ENCODE measurements around the gene PTPRR.
"Not testable (repeated sequence)": the region's sequence is repeated elsewhere in the genome, so short reads cannot be mapped to it uniquely, and the experiment has no call there.

PTPRR gene

GRCh38 chr12:70839544-70839943, 81.0 kb downstream of the PTPRR start:
- no peak for DNase-seq (ENCODE audit: low read depth)

- DNase-seq (ENCODE audit: low read depth), result no peak
These were observed 82.4 kb downstream of the PTPRR start for GRCh38 chr12:70838127-70838526.

- DNase-seq (ENCODE audit: low read depth), result no peak
These were observed 83.5 kb downstream of the PTPRR start for GRCh38 chr12:70837026-70837425.

GRCh38 chr12:70835948-70836347, 84.6 kb downstream of the PTPRR start:
- no peak for DNase-seq (ENCODE audit: low read depth)

- no peak for DNase-seq (ENCODE audit: low read depth)
These were observed 89.0 kb downstream of the PTPRR start for GRCh38 chr12:70831543-70831942.

- DNase-seq (ENCODE audit: low read depth), result no peak
These were observed 90.1 kb downstream of the PTPRR start for GRCh38 chr12:70830221-70831061.

GRCh38 chr12:70829070-70829469, 91.5 kb downstream of the PTPRR start:
- DNase-seq (ENCODE audit: low read depth), result no peak

- no peak for DNase-seq (ENCODE audit: low read depth)
These were observed 92.2 kb downstream of the PTPRR start for GRCh38 chr12:70828351-70828750.

GRCh38 chr12:70826156-70826555, 94.4 kb downstream of the PTPRR start:
- DNase-seq (ENCODE audit: low read depth), result no peak

GRCh38 chr12:70824511-70824910, 96.0 kb downstream of the PTPRR start:
- DNase-seq (ENCODE audit: low read depth), result no peak

- DNase-seq (ENCODE audit: low read depth), result no peak
These were observed 97.2 kb downstream of the PTPRR start for GRCh38 chr12:70823182-70823976.

GRCh38 chr12:70822412-70822811, 98.1 kb downstream of the PTPRR start:
- no peak for DNase-seq (ENCODE audit: low read depth)

- DNase-seq (ENCODE audit: low read depth), result no peak
These were observed 104.6 kb downstream of the PTPRR start for GRCh38 chr12:70815971-70816391.

GRCh38 chr12:70815056-70815455, 105.5 kb downstream of the PTPRR start:
- no peak for DNase-seq (ENCODE audit: low read depth)

- no peak for DNase-seq (ENCODE audit: low read depth)
These were observed 107.0 kb downstream of the PTPRR start for GRCh38 chr12:70813559-70813958.

GRCh38 chr12:70812136-70812535, 108.4 kb downstream of the PTPRR start:
- DNase-seq (ENCODE audit: low read depth), result no peak

GRCh38 chr12:70809887-70810286, 110.7 kb downstream of the PTPRR start:
- no peak for DNase-seq (ENCODE audit: low read depth)

- not testable (repeated sequence) for DNase-seq (ENCODE audit: low read depth)
These were observed 112.5 kb downstream of the PTPRR start for GRCh38 chr12:70807993-70808392.

- DNase-seq (ENCODE audit: low read depth), result no peak
These were observed 113.7 kb downstream of the PTPRR start for GRCh38 chr12:70806827-70807226.

- DNase-seq (ENCODE audit: low read depth), result no peak
These were observed 114.5 kb downstream of the PTPRR start for GRCh38 chr12:70806043-70806442.

GRCh38 chr12:70798016-70798783, 122.3 kb downstream of the PTPRR start:
- no peak for DNase-seq (ENCODE audit: low read depth)

- no peak for DNase-seq (ENCODE audit: low read depth)
These were observed 123.5 kb downstream of the PTPRR start for GRCh38 chr12:70796989-70797388.

All from T-helper 22 cell (primary cell).